Lung (tissue), 12 donors: ENCODE measurements around the gene TAS1R1. TPM values are rescaled to one million over a fixed set of nuclear protein-coding genes. Genes with fewer than 3 reads are reported as not detected.

Experiments used
- ATAC-seq: fragments of 200-7000 bp; cut with Tn5 transposase; one replicate; pipeline ENCODE4 v1.9.1; 2020; ENCODE audit warnings: moderate number of reproducible peaks; ENCODE audit not compliant: insufficient read depth, low FRiP score
- DNase-seq, 3 donors: peaks; one replicate each; pipeline ENCODE4 v3.0.0-alpha.2; 2013 to 2017
- H3K27ac ChIP-seq, 2 donors: one replicate each; pipeline ENCODE4 v1.5.1; 2013; ENCODE audit warnings: mild to moderate bottlenecking in 2 of 2, moderate library complexity in 2 of 2, control low read depth in 1 of 2, inconsistent platforms in 1 of 2, low read depth in 1 of 2, low read length in 1 of 2
- H3K27me3 ChIP-seq, 3 donors: one replicate each; pipeline ENCODE4 v1.5.1; 2013; ENCODE audit warnings: low read length in 2 of 3; ENCODE audit not compliant: control insufficient read depth in 3 of 3, insufficient read depth in 3 of 3
- H3K36me3 ChIP-seq, 4 donors: one replicate each; pipeline ENCODE4 v1.5.1; 2013; ENCODE audit warnings: low read length in 4 of 4, mild to moderate bottlenecking in 1 of 4, moderate library complexity in 1 of 4; ENCODE audit not compliant: control insufficient read depth in 4 of 4, insufficient read depth in 4 of 4
- H3K4me1 ChIP-seq, 5 donors: one replicate each; pipeline ENCODE4 v1.5.1; 2013; ENCODE audit warnings: low read length in 5 of 5, mild to moderate bottlenecking in 2 of 5, moderate library complexity in 1 of 5; ENCODE audit not compliant: control insufficient read depth in 5 of 5, insufficient read depth in 5 of 5
- H3K4me3 ChIP-seq: one replicate; pipeline ENCODE4 v1.5.1; 2013; ENCODE audit warnings: mild to moderate bottlenecking, control low read depth, moderate library complexity
- H3K9ac ChIP-seq, 2 donors: one replicate each; pipeline ENCODE4 v1.5.1; 2013; ENCODE audit warnings: low read length in 2 of 2, control low read depth in 1 of 2; ENCODE audit not compliant: insufficient read depth in 1 of 2
- H3K9me3 ChIP-seq, 4 donors: one replicate each; pipeline ENCODE4 v1.5.1; 2013; ENCODE audit warnings: low read length in 3 of 4, mild to moderate bottlenecking in 1 of 4, moderate library complexity in 1 of 4; ENCODE audit not compliant: control insufficient read depth in 4 of 4, insufficient read depth in 3 of 4
- WGBS, 2 donors: extraction: QIAGEN DNeasy Blood & Tissue Kit; methylation state at CpG; one replicate each; pipeline ENCODE4 v1.1.7; 2013; 5-methylcytosine and 5-hydroxymethylcytosine counted together
- polyA plus RNA-seq, 2 donors: library from polyadenylated mRNA; stranded (reverse); fragments of 200-250 nt; gene quantifications; one replicate each; pipeline ENCODE4 v1.2.1, GENCODE V29; 2013
- total RNA-seq, 2 donors: library from RNA; depleted of rRNA in 1 of 2; stranded (reverse); fragments of >200 nt in 1 of 2; gene quantifications; one replicate each; pipeline ENCODE4 v1.2.1, GENCODE V29; 2014 to 2021
- TF ChIP-seq, protein P1 (sequence below): IDR thresholded peaks from 2 replicates; pipeline ENCODE4 v1.5.1; 2012; ENCODE audit warnings: mild to moderate bottlenecking; ENCODE audit errors: control extremely low read depth, extremely low read depth
- donor health status: control.
- donor health status: control.
- donor health status: Bipolar disorder and iron deficiency.
- donor health status: healthy.
- donor health status: DM: yes; HTN: yes; CAD: no.

TAS1R1 gene
- total and polyA plus RNA-seq, 4 donors = 0.02 to 0.51 (median 0.15) TPM

DNA sequence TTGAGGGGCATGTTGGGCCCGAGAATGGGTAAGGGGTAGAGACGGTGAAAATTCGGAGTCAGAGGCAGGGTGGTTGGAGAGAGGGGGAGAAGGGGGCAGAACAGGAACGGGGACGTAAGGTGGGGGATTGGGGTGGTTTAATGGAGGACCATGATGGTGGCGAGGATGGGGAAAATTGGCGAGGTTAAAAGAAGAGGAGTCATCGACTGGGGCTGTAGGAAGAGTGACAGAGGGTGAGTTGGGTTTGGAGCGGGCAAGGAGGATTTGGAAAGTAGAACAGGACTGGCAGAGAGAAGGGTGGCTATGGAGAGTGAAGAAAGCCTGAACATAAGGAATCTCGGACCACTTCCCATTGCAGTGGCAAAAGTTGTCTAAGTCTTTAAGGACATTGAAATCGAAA lies 13.9 kb downstream of the TAS1R1 start:
- 92 to 95% methylated on average over 11 of the region's 11 CpGs for whole genome bisulfite sequencing, 2 donors
- TF ChIP-seq, protein P1, sequence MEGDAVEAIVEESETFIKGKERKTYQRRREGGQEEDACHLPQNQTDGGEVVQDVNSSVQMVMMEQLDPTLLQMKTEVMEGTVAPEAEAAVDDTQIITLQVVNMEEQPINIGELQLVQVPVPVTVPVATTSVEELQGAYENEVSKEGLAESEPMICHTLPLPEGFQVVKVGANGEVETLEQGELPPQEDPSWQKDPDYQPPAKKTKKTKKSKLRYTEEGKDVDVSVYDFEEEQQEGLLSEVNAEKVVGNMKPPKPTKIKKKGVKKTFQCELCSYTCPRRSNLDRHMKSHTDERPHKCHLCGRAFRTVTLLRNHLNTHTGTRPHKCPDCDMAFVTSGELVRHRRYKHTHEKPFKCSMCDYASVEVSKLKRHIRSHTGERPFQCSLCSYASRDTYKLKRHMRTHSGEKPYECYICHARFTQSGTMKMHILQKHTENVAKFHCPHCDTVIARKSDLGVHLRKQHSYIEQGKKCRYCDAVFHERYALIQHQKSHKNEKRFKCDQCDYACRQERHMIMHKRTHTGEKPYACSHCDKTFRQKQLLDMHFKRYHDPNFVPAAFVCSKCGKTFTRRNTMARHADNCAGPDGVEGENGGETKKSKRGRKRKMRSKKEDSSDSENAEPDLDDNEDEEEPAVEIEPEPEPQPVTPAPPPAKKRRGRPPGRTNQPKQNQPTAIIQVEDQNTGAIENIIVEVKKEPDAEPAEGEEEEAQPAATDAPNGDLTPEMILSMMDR = no peak
- H3K9ac ChIP-seq = no peak overlapping the region

DNA sequence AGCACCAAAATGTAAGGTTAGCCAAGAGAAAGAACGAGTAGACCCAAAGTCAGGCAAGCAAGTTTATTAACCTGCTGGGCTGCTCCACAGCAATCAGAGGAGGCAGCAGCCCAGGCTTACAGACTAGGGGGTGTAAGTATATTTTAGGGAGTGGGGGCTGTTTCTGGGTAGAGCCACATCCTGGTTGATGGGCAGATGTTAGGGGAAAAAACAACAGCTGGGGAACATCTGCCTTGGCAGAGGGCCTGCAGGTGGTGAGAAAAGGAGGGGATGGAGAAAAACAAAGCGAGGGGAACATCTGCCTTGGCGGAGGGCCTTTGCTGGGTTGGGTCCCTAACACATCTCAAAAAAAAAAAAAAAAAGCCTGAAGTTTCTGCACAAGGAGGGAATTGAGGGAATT lies 15.0 kb downstream of the TAS1R1 start:
- TF ChIP-seq, protein P1 = no peak
- 78 to 88% methylated on average over 3 of the region's 3 CpGs for WGBS, 2 donors
- Histone ChIP-seq H3K4me1 (no peaks in the 10 kb centered on the region), H3K4me3 (no peak overlapping the region), H3K27me3 (peaks cover 0 to 5% (median 0%) of the 10 kb centered on the region in 3 donors), H3K9ac (no peak overlapping the region), H3K9me3 (peaks cover 0 to 11% (median 0%) of the 10 kb centered on the region in 4 donors), H3K36me3 (no peaks in the 10 kb centered on the region), H3K27ac (no peak overlapping the region)
- no peak for ATAC-seq
- no peak for DNase-seq

More for the DNA sequence above, 13.9 kb downstream of the TAS1R1 start:
- no peak overlapping the region for H3K4me3 ChIP-seq
- ATAC-seq (no peak), DNase-seq (no peak)
- H3K36me3 ChIP-seq = no peaks in the 10 kb centered on the region
- no peaks in the 10 kb centered on the region for H3K4me1 ChIP-seq
- peaks cover 0 to 7% (median 0%) of the 10 kb centered on the region in 3 donors for H3K27me3 ChIP-seq
- H3K27ac ChIP-seq = no peak overlapping the region
- H3K9me3 ChIP-seq = peaks cover 0 to 11% (median 0%) of the 10 kb centered on the region in 4 donors

DNA sequence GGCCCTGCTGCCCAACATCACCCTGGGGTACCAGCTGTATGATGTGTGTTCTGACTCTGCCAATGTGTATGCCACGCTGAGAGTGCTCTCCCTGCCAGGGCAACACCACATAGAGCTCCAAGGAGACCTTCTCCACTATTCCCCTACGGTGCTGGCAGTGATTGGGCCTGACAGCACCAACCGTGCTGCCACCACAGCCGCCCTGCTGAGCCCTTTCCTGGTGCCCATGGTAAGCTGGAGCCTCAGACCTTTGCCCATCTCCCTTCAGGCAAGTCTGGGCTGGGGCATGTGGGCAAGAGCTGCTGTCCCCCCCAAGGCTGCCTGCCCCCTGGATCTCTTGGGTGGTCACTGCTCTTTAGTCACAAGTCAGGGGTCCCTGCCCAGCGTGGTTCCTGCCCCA lies 15.9 kb downstream of the TAS1R1 start:
- 68 to 80% methylated on average over 5 of the region's 5 CpGs for WGBS, 2 donors
- Histone ChIP-seq H3K36me3 (no peaks in the 10 kb centered on the region), H3K4me3 (no peak overlapping the region), H3K27me3 (no peaks in the 10 kb centered on the region), H3K27ac (no peak overlapping the region), H3K9me3 (peaks cover 0 to 11% (median 0%) of the 10 kb centered on the region in 4 donors), H3K9ac (no peak overlapping the region), H3K4me1 (no peaks in the 10 kb centered on the region)
- DNase-seq (no peak), ATAC-seq (no peak)
- TF ChIP-seq, protein P1 = no peak
